ENCODE measurements around the gene CYYR1.

CYYR1 gene

GRCh38 chr21:26550326-26550725 lies 22.8 kb downstream of the CYYR1 start:
- DNase-seq = no peak

- DNase-seq = no peak
Observed at GRCh38 chr21:26546446-26547097, 26.5 kb downstream of the CYYR1 start.

- no peak for DNase-seq
Observed at GRCh38 chr21:26544201-26544775, 28.8 kb downstream of the CYYR1 start.

GRCh38 chr21:26540651-26541050 lies 32.4 kb downstream of the CYYR1 start:
- DNase-seq = no peak

DNA sequence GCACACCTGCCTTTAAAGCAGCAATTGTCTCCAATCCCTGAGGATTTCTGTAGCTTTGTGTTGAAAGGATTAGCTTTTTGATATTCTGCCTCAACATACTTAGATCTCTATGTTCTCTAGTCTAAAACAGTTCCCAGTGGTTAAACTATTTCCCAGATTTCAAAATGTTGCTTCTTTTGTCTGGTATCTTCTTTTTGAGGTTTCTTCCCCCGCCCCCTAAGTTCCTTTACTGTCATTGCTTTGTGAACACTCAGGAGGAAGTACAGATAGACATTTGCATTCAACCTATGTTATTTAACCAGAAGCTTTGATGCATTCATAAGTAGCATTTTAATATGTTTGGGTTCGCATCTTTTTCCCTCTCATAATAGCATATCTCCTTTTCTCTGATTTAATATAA lies 33.5 kb downstream of the CYYR1 start:
- no peak for DNase-seq

- no peak for DNase-seq
Observed at GRCh38 chr21:26534517-26534916, 38.6 kb downstream of the CYYR1 start.

- DNase-seq = no peak
Observed at GRCh38 chr21:26532208-26532607, 40.9 kb downstream of the CYYR1 start.

- DNase-seq = no peak
Observed at GRCh38 chr21:26529526-26529925, 43.6 kb downstream of the CYYR1 start.

DNA sequence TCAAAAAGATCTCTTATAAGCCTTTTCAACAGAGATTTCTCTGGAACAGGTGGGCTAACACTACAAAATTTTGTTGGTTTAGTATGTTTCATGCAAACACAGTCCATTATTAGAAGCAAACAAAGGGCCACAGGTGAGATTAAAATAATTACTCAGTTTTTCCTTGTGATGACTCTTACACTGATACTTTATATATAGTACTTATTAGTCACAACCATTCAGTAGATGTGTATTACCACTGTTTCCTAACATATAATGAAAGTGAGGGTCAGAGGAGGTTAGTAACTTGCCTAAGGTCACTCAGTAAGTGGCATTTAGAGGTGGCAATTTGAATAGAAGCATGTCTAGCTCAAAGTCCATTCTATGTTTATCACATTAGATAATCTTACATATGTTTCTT lies 44.2 kb downstream of the CYYR1 start:
- no peak for DNase-seq

- DNase-seq = no peak
Observed at GRCh38 chr21:26522704-26523103, 50.4 kb downstream of the CYYR1 start.

- DNase-seq = no peak
Observed at GRCh38 chr21:26519142-26519541, 53.9 kb downstream of the CYYR1 start.

DNA sequence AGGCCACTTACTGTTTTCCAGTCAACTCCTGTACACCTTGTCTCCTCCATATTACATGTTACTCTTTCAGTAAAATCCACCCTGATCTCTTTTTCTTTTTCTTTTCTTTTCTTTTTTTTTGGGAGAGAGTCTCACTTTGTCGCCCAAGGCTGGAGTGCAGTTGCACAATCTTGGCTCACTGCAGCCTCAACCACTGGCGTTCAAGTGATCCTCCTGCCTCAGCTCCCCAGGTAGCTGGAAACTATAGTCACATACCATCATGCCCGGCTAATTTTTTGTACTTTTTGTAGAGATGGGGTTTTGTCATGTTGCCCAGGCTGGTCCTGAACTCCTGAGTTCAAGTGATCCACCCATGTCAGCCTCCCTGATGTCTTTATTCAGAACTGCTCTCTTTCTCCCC lies 57.8 kb downstream of the CYYR1 start:
- DNase-seq = no peak

GRCh38 chr21:26513212-26513611 lies 59.9 kb downstream of the CYYR1 start:
- DNase-seq = no peak

GRCh38 chr21:26512664-26513063 lies 60.4 kb downstream of the CYYR1 start:
- no peak for DNase-seq

- DNase-seq = no peak
Observed at GRCh38 chr21:26508903-26509302, 64.2 kb downstream of the CYYR1 start.

DNA sequence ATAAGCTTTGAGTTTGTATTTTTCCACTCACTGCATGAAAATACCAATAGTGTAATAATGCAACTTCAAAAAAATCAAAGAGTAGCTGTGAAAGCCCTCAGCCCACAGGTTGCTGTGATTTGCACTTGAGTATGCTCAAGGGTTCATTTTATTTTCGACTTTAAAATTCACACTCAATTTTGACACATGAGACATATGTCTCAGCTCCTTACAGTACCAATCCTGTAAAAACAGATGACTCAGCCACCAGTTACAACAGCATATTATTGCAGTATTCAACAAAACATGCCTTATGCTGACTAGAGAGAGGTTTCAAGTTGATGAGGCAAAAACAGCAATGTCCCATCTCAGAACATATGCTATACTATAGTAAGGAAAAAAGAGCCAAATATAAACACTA lies 66.1 kb downstream of the CYYR1 start:
- no peak for DNase-seq

DNA sequence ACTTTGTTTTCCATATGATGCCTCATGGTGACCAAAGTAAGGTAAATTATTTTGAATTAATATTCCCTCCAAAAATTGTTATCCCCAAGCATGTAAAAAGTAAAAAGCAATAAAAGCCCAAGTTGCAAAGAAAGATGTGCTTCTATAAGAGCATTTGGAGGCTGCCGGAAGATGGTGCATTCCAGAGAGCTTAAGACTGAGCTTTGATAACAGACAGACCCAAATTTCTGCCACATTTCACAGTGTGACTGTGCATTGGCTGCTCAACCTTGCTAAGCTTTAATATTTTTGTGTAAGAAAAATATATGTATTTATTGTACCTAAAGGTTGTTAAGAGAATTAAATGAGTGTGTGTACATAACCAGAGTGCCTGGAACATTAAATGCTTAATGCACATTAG lies 67.9 kb downstream of the CYYR1 start:
- DNase-seq = no peak

GRCh38 chr21:26503414-26503813 lies 69.7 kb downstream of the CYYR1 start:
- no peak for DNase-seq

DNA sequence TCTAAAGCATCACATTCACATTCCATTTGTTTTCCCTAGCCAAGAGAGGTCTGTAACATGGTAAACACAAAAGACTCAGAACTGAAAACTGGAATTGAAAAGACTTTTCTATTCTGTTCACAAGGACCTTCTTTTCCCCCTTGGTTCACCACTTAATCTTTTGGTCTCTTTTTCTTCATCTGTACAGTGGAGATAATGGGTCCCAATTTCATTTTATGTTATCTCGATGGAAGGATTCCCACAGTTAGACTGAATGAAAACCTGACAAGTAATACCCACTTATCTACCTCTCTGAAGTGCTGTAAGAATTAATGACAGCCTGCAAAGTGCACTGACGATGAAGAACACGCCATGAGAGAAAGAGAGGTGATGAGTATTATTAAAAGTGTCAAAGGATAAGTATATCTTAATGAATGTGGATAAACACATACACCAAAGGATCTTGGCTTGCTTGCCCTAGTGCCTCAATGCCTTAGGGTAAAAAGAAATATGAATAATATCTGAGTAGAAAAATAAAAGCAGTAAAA lies 71.5 kb downstream of the CYYR1 start:
- DNase-seq = no peak

DNA sequence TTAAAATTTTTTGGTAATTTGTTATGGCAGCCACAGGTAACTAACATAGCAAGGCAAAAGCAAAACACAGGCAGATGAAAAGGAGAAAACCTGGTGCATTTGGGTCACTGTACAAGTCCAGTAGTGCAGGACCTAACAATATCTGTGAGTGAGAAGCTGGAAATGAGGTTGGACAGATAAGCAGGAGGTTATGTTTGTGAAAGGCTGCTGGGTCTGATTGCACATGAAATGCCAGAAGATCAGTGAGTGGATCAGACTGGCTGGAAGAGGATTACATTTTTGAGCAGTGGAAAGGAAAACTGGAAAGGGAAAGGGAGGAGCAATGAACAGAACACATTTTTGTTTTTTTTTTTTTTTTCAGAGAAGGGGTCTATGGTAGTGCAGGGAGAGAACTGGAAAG lies 73.6 kb downstream of the CYYR1 start:
- DNase-seq = no peak

DNA sequence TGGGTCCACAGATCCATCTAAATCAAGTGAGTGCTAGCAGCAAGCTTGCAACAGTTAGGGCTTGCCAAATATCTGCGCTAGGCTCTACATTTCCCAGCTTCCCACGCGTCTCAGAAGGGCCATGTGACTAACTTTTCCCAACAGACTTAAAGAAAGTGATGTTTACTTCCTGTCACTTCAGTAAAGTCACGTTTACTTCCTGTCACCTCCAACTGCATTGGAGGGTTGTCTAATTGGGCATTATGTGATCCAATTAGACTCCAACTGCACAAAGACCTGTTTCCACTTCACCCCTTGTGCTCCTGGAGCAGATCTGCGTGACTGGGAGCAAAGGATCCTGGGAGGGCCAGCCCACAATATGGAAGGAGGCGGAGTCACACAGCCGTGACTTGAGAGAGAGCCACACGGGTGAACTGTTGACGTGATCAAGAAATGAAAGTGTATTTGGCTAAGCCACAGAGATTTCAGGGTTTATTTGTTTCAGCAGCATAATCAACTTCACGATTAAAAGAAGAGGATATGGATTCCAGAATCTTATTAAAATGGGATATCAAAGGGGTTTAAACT lies 77.7 kb downstream of the CYYR1 start:
- no peak for DNase-seq

GRCh38 chr21:26491663-26492062 lies 81.4 kb downstream of the CYYR1 start:
- no peak for DNase-seq

GRCh38 chr21:26490771-26491170 lies 82.3 kb downstream of the CYYR1 start:
- DNase-seq = no peak

GRCh38 chr21:26489781-26490180 lies 83.3 kb downstream of the CYYR1 start:
- no peak for DNase-seq
